SU-DHL-6 (cell line): Measurements from ENCODE around the gene STAG3.
"Not testable (repeated sequence)": the region's sequence is repeated elsewhere in the genome, so short reads cannot be mapped to it uniquely, and the experiment has no call there.

Experiments
- EZH2phosphoT487 ChIP-seq: fragments of 200-600 bp; sonication (generic), shearing (Covaris generic); conservative IDR thresholded peaks from 2 replicates; pipeline ENCODE4 v1.6.1; 2018; ENCODE audit warnings: mild to moderate bottlenecking, antibody characterized with exemption, low read length, moderate library complexity, mixed read lengths
- TF ChIP-seq, protein P1 (sequence below): fragments of 200-600 bp; sonication (generic); IDR thresholded peaks from one replicate; pipeline ENCODE4 v1.5.1; 2017; ENCODE audit warnings: antibody characterized with exemption, mild to moderate bottlenecking, low read length, moderate library complexity; ENCODE audit not compliant: insufficient read depth, poor library complexity, severe bottlenecking

DNA sequence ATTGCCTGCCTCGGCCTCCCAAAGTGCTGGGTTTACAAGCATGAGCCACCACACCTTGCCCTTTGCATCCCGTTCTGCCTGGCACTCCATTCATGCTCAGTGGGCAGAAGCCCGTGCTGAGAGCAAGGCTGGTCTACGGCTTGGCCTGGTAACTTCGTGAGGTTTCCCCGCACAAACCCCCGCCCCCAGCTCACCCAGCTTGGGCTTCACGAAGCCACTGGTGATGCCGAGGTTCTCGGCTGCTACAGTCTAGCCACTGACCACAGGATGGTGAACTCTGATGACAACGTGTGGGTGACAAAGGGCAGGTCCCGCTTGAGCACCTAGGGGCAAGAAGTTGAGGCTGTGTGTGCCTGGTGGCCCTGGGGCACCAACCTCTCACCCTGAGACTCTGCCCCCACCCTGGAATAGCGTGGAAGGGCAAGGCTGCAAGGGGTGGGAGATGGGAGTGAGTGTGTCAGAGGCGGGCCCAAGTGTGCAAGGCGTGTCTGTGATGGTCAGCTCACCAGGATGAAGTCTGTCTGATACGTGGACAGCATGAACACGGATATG is 45.7 kb downstream of the STAG3 start:
- TF ChIP-seq, protein P1, sequence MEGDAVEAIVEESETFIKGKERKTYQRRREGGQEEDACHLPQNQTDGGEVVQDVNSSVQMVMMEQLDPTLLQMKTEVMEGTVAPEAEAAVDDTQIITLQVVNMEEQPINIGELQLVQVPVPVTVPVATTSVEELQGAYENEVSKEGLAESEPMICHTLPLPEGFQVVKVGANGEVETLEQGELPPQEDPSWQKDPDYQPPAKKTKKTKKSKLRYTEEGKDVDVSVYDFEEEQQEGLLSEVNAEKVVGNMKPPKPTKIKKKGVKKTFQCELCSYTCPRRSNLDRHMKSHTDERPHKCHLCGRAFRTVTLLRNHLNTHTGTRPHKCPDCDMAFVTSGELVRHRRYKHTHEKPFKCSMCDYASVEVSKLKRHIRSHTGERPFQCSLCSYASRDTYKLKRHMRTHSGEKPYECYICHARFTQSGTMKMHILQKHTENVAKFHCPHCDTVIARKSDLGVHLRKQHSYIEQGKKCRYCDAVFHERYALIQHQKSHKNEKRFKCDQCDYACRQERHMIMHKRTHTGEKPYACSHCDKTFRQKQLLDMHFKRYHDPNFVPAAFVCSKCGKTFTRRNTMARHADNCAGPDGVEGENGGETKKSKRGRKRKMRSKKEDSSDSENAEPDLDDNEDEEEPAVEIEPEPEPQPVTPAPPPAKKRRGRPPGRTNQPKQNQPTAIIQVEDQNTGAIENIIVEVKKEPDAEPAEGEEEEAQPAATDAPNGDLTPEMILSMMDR: not testable (repeated sequence)
- not testable (repeated sequence) for TF ChIP-seq EZH2phosphoT487
